H1 (cell line): ENCODE results near the gene PLCB4. TPM values are rescaled to one million over a fixed set of nuclear protein-coding genes. Genes with fewer than 3 reads are reported as not detected.

Source experiments
- CTCF ChIA-PET: fragments of 300-600 bp; sonication (Branson Sonifier 250); formaldehyde crosslinking; loops from one replicate; lab custom pipeline; 2021; ENCODE audit not compliant: partially characterized antibody; lab: Charles Lee
- POLR2A ChIA-PET: fragments of 300-600 bp; sonication (Branson Sonifier 250); formaldehyde crosslinking; loops from one replicate; lab custom pipeline; 2021; ENCODE audit warnings: inconsistent platforms; ENCODE audit not compliant: partially characterized antibody; lab: Charles Lee
- DNase-seq, 2 experiments: peaks; one replicate each; pipeline versions ENCODE4 v3.0.0 to v3.0.0-alpha.2; 2010 to 2022; ENCODE audit warnings: low spot score in 2 of 2, low read depth in 1 of 2, mixed read lengths in 1 of 2
- FAIRE-seq: peaks from 2 replicates; lab custom pipeline; 2011; peaks lifted over from hg19 to GRCh38; lab: Jason Lieb, UNC
- H2AFZ ChIP-seq: 2 replicates; pipeline ENCODE4 v1.8.1; 2012; ENCODE audit warnings: low read length, inconsistent platforms
- H2AK5ac ChIP-seq: 2 replicates; pipeline ENCODE4 v1.6.1; 2013; ENCODE audit warnings: low read depth, low read length
- H2BK120ac ChIP-seq: replicated peaks from 2 replicates; pipeline ENCODE3; 2013; ENCODE audit warnings: low read depth, low read length, inconsistent platforms
- H2BK12ac ChIP-seq: 2 replicates; pipeline ENCODE4 v1.6.1; 2013; ENCODE audit warnings: low read depth, low read length
- H2BK15ac ChIP-seq: 2 replicates; pipeline ENCODE4 v1.6.1; 2013; ENCODE audit warnings: low read length
- H2BK20ac ChIP-seq: 2 replicates; pipeline ENCODE4 v1.6.1; 2013; ENCODE audit warnings: low read length
- H2BK5ac ChIP-seq: 2 replicates; pipeline ENCODE4 v1.6.1; 2013; ENCODE audit warnings: low read depth, low read length
- H3K14ac ChIP-seq: 2 replicates; pipeline ENCODE4 v1.6.1; 2013; ENCODE audit warnings: inconsistent platforms; ENCODE audit not compliant: insufficient read length
- H3K18ac ChIP-seq: 2 replicates; pipeline ENCODE4 v1.6.1; 2013; ENCODE audit warnings: low read length; ENCODE audit errors: extremely low read depth
- H3K23ac ChIP-seq: 2 replicates; pipeline ENCODE4 v1.6.1; 2013; ENCODE audit warnings: inconsistent platforms; ENCODE audit not compliant: insufficient read length
- H3K23me2 ChIP-seq: 2 replicates; pipeline ENCODE4 v1.6.1; 2013; ENCODE audit warnings: low read depth, low read length
- H3K27ac ChIP-seq: 2 replicates; pipeline ENCODE4 v1.6.1; 2011; ENCODE audit warnings: low read depth, low read length, inconsistent platforms
- H3K27me3 ChIP-seq, 4 experiments: replicated peaks in 1 of 4; 1 replicate in 1 of 4; 2 replicates in 3 of 4; pipeline versions ENCODE4 v1.6.1 to v1.8.1; 2011 to 2013; ENCODE audit warnings: low read length in 3 of 4, mild to moderate bottlenecking in 3 of 4, inconsistent platforms in 2 of 4, mixed read lengths in 2 of 4, moderate library complexity in 1 of 4; ENCODE audit not compliant: control insufficient read depth in 3 of 4, insufficient read depth in 3 of 4; ENCODE audit errors: extremely low read depth in 1 of 4
- H3K36me3 ChIP-seq, 4 experiments: 2 replicates each; pipeline versions ENCODE4 v1.6.1 to v1.8.1; 2011 to 2013; ENCODE audit warnings: mild to moderate bottlenecking in 4 of 4, low read length in 3 of 4, moderate library complexity in 2 of 4, control low read depth in 1 of 4, inconsistent platforms in 1 of 4; ENCODE audit not compliant: insufficient read depth in 4 of 4, control insufficient read depth in 2 of 4
- H3K4ac ChIP-seq: replicated peaks from 2 replicates; pipeline ENCODE3; 2013; ENCODE audit warnings: low read length, low read depth, mixed read lengths, inconsistent platforms; ENCODE audit not compliant: insufficient read length
- H3K4me1 ChIP-seq, 4 experiments: replicated peaks in 1 of 4; 1 replicate in 1 of 4; 2 replicates in 3 of 4; pipeline versions ENCODE4 v1.6.1 to v1.8.1; 2011 to 2013; ENCODE audit warnings: low read length in 3 of 4, inconsistent platforms in 2 of 4, mixed read lengths in 1 of 4; ENCODE audit not compliant: insufficient read depth in 4 of 4, control insufficient read depth in 3 of 4
- H3K4me2 ChIP-seq, 2 experiments: 2 replicates each; pipeline versions ENCODE4 v1.6.1 to v1.8.1; 2011 to 2013; ENCODE audit warnings: low read depth in 2 of 2, low read length in 2 of 2, control low read depth in 1 of 2, inconsistent platforms in 1 of 2, mild to moderate bottlenecking in 1 of 2; ENCODE audit not compliant: insufficient read depth in 1 of 2
- H3K4me3 ChIP-seq, 4 experiments: fragments of 200-600, 300-600 bp in 1 of 4; sonication (generic), shearing (Covaris generic), sonication (Bioruptor Twin) in 1 of 4; 2 replicates each; pipeline versions ENCODE4 v1.5.1 to v1.8.1; 2011 to 2016; ENCODE audit warnings: low read length in 4 of 4, low read depth in 3 of 4, control low read depth in 2 of 4, inconsistent platforms in 2 of 4, mild to moderate bottlenecking in 2 of 4, mixed read lengths in 1 of 4, moderate library complexity in 1 of 4; ENCODE audit not compliant: insufficient read depth in 2 of 4; ENCODE audit errors: extremely low read depth in 1 of 4
- H3K56ac ChIP-seq: replicated peaks from 2 replicates; pipeline ENCODE3; 2013; ENCODE audit warnings: low read depth, mild to moderate bottlenecking, mixed read lengths, low read length, inconsistent platforms; ENCODE audit not compliant: insufficient read length
- H3K79me1 ChIP-seq: 2 replicates; pipeline ENCODE4 v1.6.1; 2013; ENCODE audit warnings: low read depth, low read length, control low read depth
- H3K79me2 ChIP-seq, 2 experiments: 2 replicates each; pipeline versions ENCODE4 v1.6.1 to v1.8.1; 2012 to 2013; ENCODE audit warnings: low read length in 2 of 2, mild to moderate bottlenecking in 2 of 2, inconsistent platforms in 1 of 2; ENCODE audit not compliant: insufficient read depth in 2 of 2, control insufficient read depth in 1 of 2
- H3K9ac ChIP-seq, 4 experiments: replicated peaks in 1 of 4; 1 replicate in 1 of 4; 2 replicates in 3 of 4; pipeline versions ENCODE4 v1.6.1 to v1.8.1; 2011 to 2013; ENCODE audit warnings: low read depth in 3 of 4, low read length in 3 of 4, control low read depth in 2 of 4, mild to moderate bottlenecking in 2 of 4, moderate library complexity in 2 of 4, inconsistent platforms in 1 of 4; ENCODE audit errors: extremely low read depth in 1 of 4
- H3K9me3 ChIP-seq, 2 experiments: 2 replicates each; pipeline versions ENCODE4 v1.6.1 to v1.8.1; 2012 to 2013; ENCODE audit warnings: mild to moderate bottlenecking in 2 of 2, moderate library complexity in 2 of 2, control low read depth in 1 of 2, inconsistent platforms in 1 of 2, low read depth in 1 of 2, low read length in 1 of 2, mixed read lengths in 1 of 2; ENCODE audit not compliant: insufficient read depth in 2 of 2
- H4K20me1 ChIP-seq, 2 experiments: replicated peaks in 1 of 2; 2 replicates each; pipeline versions ENCODE3 to v1.8.1; 2011 to 2013; ENCODE audit warnings: inconsistent platforms in 2 of 2, low read length in 2 of 2, mild to moderate bottlenecking in 1 of 2; ENCODE audit not compliant: insufficient read depth in 2 of 2, control insufficient read depth in 1 of 2
- H4K5ac ChIP-seq: 2 replicates; pipeline ENCODE4 v1.6.1; 2013; ENCODE audit warnings: low read length, low read depth, mixed read lengths, inconsistent platforms; ENCODE audit not compliant: insufficient read length
- H4K8ac ChIP-seq: 2 replicates; pipeline ENCODE4 v1.8.0; 2013; ENCODE audit warnings: mild to moderate bottlenecking, moderate library complexity, low read length, inconsistent platforms; ENCODE audit not compliant: insufficient read depth; ENCODE audit errors: extremely low read depth
- H4K91ac ChIP-seq: replicated peaks from 2 replicates; pipeline ENCODE3; 2013; ENCODE audit warnings: low read length, mixed read lengths, inconsistent platforms; ENCODE audit not compliant: insufficient read length
- CBX8 ChIP-seq: fragments of 300-800, 300-1000 bp; sonication (generic); IDR thresholded peaks from 2 replicates; pipeline ENCODE4 v1.7.1; 2016; ENCODE audit warnings: low read depth, low read length, borderline replicate concordance
- CEBPB ChIP-seq: IDR thresholded peaks from 2 replicates; pipeline ENCODE4 v1.6.1; 2012; ENCODE audit warnings: low read depth, low read length
- CHD1 ChIP-seq: IDR thresholded peaks from 2 replicates; pipeline ENCODE4 v1.6.1; 2012; ENCODE audit warnings: low read depth, low read length, improper control_type of control experiment
- GABPA ChIP-seq: IDR thresholded peaks from 2 replicates; pipeline ENCODE4 v1.6.1; 2011; ENCODE audit warnings: mild to moderate bottlenecking, low read length, moderate library complexity, borderline replicate concordance; ENCODE audit not compliant: insufficient read depth
- KDM5A ChIP-seq: fragments of 200-600 bp; IDR thresholded peaks from 2 replicates; pipeline ENCODE4 v1.7.1; 2012; ENCODE audit warnings: mild to moderate bottlenecking, low read length, inconsistent platforms, mixed read lengths
- MAFK ChIP-seq: IDR thresholded peaks from 2 replicates; pipeline ENCODE4 v1.6.1; 2012; ENCODE audit warnings: low read depth, mild to moderate bottlenecking, improper control_type of control experiment, low read length
- NANOG ChIP-seq: IDR thresholded peaks from 2 replicates; pipeline ENCODE4 v1.6.1; 2011; ENCODE audit warnings: low read length, low read depth, mild to moderate bottlenecking, inconsistent platforms; ENCODE audit not compliant: insufficient read depth, poor library complexity, severe bottlenecking
- POLR2AphosphoS5 ChIP-seq: IDR thresholded peaks from 2 replicates; pipeline ENCODE4 v1.6.1; 2011; ENCODE audit warnings: low read depth, low read length
- POU5F1 ChIP-seq: IDR thresholded peaks from 2 replicates; pipeline ENCODE4 v1.6.1; 2011; ENCODE audit warnings: low read depth, mild to moderate bottlenecking, low read length, moderate library complexity
- RAD21 ChIP-seq, 2 experiments: IDR thresholded peaks in 1 of 2; conservative IDR thresholded peaks in 1 of 2; 2 replicates each; pipeline ENCODE4 v1.6.1; 2011; ENCODE audit warnings: low read depth in 2 of 2, low read length in 2 of 2, improper control_type of control experiment in 1 of 2, inconsistent platforms in 1 of 2, mild to moderate bottlenecking in 1 of 2, moderate library complexity in 1 of 2
- RXRA ChIP-seq: IDR thresholded peaks from 2 replicates; pipeline ENCODE4 v1.6.1; 2011; ENCODE audit warnings: low read depth, mild to moderate bottlenecking, low read length, moderate library complexity; ENCODE audit not compliant: insufficient read depth
- SAP30 ChIP-seq: fragments of 300-600 bp; sonication (generic); IDR thresholded peaks from 2 replicates; pipeline ENCODE4 v1.7.1; 2012; ENCODE audit warnings: low read length, moderate library complexity, mild to moderate bottlenecking, inconsistent platforms; ENCODE audit not compliant: insufficient read depth, insufficient replicate concordance
- SIRT6 ChIP-seq: IDR thresholded peaks from one replicate; pipeline ENCODE4 v1.7.1; 2012; ENCODE audit warnings: low read length, inconsistent platforms
- SP1 ChIP-seq: IDR thresholded peaks from 2 replicates; pipeline ENCODE4 v1.6.1; 2011; ENCODE audit warnings: low read depth, low read length
- SP2 ChIP-seq: IDR thresholded peaks from 2 replicates; pipeline ENCODE4 v1.6.1; 2012; ENCODE audit warnings: mild to moderate bottlenecking, low read length, inconsistent platforms
- SP4 ChIP-seq: IDR thresholded peaks from 2 replicates; pipeline ENCODE4 v1.6.1; 2012; ENCODE audit warnings: low read length, inconsistent platforms
- YY1 ChIP-seq: IDR thresholded peaks from 2 replicates; pipeline ENCODE4 v1.6.1; 2011; ENCODE audit warnings: low read depth, mild to moderate bottlenecking, low read length
- polyA plus RNA-seq, 7 experiments: library from polyadenylated mRNA; depleted of rRNA in 3 of 7; stranded (reverse) in 5 of 7; unstranded in 2 of 7; fragments of >200 nt in 5 of 7; fragments of 200-250 nt in 2 of 7; gene quantifications; 1 replicate in 5 of 7; 2 replicates in 1 of 7; 4 replicates in 1 of 7; pipeline versions ENCODE4 v1.2.1 to v1.2.3, GENCODE V29; 2011 to 2013; ENCODE audit warnings: missing spikeins in 2 of 7, mixed read lengths in 2 of 7
- total RNA-seq: library from RNA; stranded (reverse); fragmentation: NEBNext Ultra II Directional; extraction: Animal tissue kit (Norgen Biotek cat#: 25700); gene quantifications from 2 replicates; pipeline ENCODE4 v1.2.1, GENCODE V29; 2021

Gene PLCB4
- total and polyA plus RNA-seq, 2 of the 8 experiments (the other 6 are each of a cell fraction or from before 2014, with no cell fraction given): 3.2 to 14.1 TPM

GRCh38 chr20:9260027-9260426 is 191.1 kb downstream of the PLCB4 start:
- no peak overlapping the region for H3K56ac ChIP-seq
- no peak overlapping the region for H4K91ac ChIP-seq
- ChIA-PET CTCF (no interaction called here), POLR2A (no interaction called here)
- no peaks in the 10 kb centered on the region for H3K23me2 ChIP-seq
- no peak overlapping the region for H3K4ac ChIP-seq
- DNase-seq: no peak
- H3K14ac ChIP-seq: no peak overlapping the region
- H2BK20ac ChIP-seq: no peak overlapping the region
- H2BK5ac ChIP-seq: no peak overlapping the region
- no peak overlapping the region for H3K4me3 ChIP-seq
- H3K4me1 ChIP-seq: peaks cover 0 to 4% (median 0%) of the 10 kb centered on the region in 4 experiments; a peak in 1 of 7 replicates
- no peak overlapping the region for H4K5ac ChIP-seq
- H2BK120ac ChIP-seq: no peak overlapping the region
- H2BK12ac ChIP-seq: no peak overlapping the region
- H3K4me2 ChIP-seq: no peak overlapping the region
- no peak overlapping the region for H2BK15ac ChIP-seq
- H3K9me3 ChIP-seq: no peaks in the 10 kb centered on the region
- H3K18ac ChIP-seq: no peak overlapping the region
- H3K79me2 ChIP-seq: no peaks in the 10 kb centered on the region
- H3K9ac ChIP-seq: no peak overlapping the region
- no peak overlapping the region for H3K27ac ChIP-seq
- H3K36me3 ChIP-seq: no peaks in the 10 kb centered on the region
- H4K8ac ChIP-seq: no peak overlapping the region
- no peak overlapping the region for H2AFZ ChIP-seq
- H3K79me1 ChIP-seq: no peaks in the 10 kb centered on the region
- no peak overlapping the region for H2AK5ac ChIP-seq
- H4K20me1 ChIP-seq: no peaks in the 10 kb centered on the region
- no peaks in the 10 kb centered on the region for H3K27me3 ChIP-seq
- H3K23ac ChIP-seq: no peak overlapping the region
- FAIRE-seq: no peak
- TF ChIP-seq CBX8 (no peak), SAP30 (no peak), RXRA (no peak), KDM5A (no peak), CEBPB (no peak), SP4 (no peak), CHD1 (no peak), SP1 (no peak), POU5F1 (no peak), GABPA (no peak), YY1 (no peak), SIRT6 (no peak), NANOG (no peak), MAFK (no peak), SP2 (no peak), RAD21 (IDR thresholded peaks at IDR 0.05 in 1 of 2, conservative IDR thresholded peaks at IDR 0.05 in 1 of 2; ENCODE audit: low read depth in 2 of 2, low read length in 2 of 2) (no peak), POLR2AphosphoS5 (no peak)
